GM18511 (cell line): ENCODE measurements around the gene CHCHD6.

Experiments
- ATAC-seq: cut with Tn5 transposase; IDR thresholded peaks from one replicate; pipeline ENCODE4 v1.9.1; 2021; ENCODE audit warnings: mild to moderate bottlenecking, moderate library complexity; ENCODE audit not compliant: unreplicated experiment

The CHCHD6 gene

GRCh38 chr3:126891141-126891540 is 187.1 kb downstream of the CHCHD6 start:
- no peak for ATAC-seq

DNA sequence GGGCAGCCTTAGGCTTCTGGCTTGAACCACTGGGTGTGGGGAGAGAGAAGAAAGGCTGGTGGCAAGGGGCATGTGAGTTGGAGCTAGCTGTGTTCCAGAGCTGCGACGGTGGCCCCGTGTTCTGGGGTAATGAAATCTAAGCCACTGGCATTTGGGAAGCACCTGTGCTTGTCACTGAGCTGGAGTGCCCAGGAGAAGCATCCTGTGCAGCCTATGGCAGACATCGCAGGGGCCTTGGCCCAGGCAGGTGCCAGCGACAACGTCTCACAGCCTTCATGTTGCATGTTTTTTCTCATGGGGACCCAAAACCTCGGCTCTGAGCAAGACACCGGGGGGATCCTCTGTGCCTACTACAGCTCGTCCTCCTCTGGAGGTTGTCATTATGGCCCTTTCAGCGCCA is 187.8 kb downstream of the CHCHD6 start:
- ATAC-seq, result no peak

DNA sequence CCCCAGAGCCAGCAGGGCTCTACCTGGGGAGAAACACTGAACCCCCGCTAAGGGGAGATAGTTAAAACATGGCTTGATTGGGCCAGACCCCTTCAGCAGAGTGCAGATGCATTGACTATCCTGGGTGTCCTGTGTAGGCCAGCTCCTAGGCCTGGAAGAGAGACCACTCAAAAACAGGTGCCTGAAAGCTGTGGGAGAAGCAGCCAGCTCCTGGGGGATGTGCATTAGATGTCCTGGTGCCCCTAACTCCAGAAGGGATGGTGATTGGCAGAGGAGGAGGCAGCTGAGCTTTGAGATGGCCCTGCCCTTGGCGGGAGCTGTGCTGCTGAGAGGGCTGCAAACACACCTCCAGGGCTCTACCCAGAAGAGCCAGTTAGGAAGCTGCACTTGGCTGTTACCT is 189.6 kb downstream of the CHCHD6 start:
- ATAC-seq, result no peak

DNA sequence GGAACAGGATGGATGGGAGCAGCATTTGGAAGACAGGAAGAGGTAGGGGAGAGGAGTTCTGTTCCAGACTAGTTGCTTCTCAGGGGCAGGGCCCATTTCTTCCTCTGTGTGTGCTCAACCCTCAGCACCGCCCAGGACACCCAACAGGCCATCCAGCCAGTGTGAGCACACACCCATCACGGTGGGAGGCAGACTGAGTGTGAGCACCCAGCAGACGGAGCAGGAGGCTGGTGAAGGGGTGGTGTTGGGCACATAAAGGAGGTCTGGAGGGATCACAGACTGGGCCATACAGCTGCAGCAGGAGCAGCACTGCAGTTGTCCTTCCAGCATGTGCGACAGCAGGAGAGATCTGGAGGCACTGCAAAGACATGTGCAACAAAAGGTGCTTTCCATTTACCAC is 190.4 kb downstream of the CHCHD6 start:
- no peak for ATAC-seq

GRCh38 chr3:126895178-126896066 is 191.4 kb downstream of the CHCHD6 start:
- no peak for ATAC-seq

DNA sequence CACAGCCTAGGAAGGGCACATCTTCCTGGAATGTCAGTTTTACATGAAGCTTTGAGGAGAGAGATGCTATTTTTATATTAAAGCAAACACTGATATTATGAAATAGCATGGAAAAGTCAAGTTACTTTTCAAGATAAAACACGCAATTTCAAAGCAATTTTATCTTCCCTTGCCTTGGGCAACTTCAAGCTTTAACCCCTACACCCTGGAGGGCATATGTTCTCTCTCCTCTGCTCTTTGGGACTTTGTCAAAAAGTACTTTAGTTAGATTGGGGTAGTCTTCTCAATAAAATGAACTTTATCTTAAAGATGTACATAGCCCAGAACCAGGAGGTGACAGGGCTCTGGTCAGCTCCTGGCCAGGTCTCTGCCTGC is 192.0 kb downstream of the CHCHD6 start:
- no peak for ATAC-seq

GRCh38 chr3:126896968-126897367 is 192.9 kb downstream of the CHCHD6 start:
- ATAC-seq, result no peak

- ATAC-seq, result no peak
Observed at GRCh38 chr3:126897943-126898342, 193.9 kb downstream of the CHCHD6 start.

GRCh38 chr3:126900859-126901540 is 197.0 kb downstream of the CHCHD6 start:
- no peak for ATAC-seq

- ATAC-seq, result no peak
Observed at GRCh38 chr3:126901631-126902030, 197.6 kb downstream of the CHCHD6 start.

- no peak for ATAC-seq
Observed at GRCh38 chr3:126903521-126903920, 199.5 kb downstream of the CHCHD6 start.

DNA sequence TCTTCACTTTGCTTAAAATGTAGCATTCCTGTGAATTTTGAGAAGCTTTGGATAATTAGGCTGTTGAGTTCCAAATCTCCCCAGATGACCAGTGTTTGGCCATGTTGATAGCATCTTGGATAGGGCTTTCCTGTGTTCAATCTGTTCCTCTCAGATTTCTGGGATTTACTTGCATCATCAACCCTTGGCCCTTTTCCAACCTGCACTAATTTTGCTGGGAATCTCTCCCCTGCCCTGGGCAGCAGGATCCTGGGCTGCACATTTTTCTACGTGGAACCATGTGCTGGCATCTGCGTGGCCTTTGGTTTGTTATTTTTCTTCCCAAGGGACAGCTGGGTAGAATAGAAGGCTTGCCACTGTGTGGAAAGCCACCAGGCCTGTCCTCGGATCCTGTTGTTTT is 203.5 kb downstream of the CHCHD6 start:
- no peak for ATAC-seq

DNA sequence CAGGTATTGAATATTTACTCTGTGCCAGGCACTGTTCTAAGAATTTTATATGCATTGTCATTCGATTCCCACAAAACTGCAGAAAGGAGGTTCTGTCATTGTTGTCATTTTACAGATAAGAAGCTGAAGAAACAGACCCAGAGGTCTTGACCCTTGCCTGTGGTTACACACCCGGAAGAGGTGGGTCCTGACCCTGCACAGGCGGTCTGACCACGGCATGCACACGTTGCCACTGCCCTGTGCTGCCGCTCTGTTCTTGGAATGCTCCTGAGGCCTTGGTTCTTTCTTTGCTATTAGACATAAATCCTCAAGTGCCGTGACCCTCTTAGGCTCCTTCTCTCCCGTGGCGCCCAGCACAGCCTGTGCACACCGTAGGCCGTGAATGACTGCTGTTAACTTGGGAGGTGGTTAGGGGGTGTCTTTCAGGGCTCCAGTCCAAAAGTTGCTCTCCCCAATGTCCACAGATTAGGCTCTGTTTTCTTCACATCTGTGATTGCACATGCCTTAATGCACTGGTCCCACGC is 204.8 kb downstream of the CHCHD6 start:
- ATAC-seq, result no peak

DNA sequence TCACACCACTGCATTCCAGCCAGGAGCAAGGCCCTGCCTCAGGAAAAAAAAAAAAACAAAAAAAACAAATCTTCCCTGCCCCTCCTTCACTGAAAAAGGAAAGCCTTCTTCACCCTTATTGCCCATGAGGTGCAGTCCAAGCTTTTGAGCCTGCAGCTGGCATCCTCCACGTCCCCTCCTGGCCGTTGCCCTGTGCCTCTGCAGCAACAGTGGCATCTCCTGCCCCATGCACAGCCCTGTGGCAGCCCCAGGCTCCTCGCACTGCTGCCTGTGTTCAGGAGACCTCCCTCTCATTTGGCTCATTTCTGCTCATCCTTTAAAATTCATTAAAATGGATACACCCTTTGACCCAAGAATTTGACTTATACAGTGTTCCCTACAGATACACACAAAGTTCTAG is 206.2 kb downstream of the CHCHD6 start:
- no peak for ATAC-seq

GRCh38 chr3:126911162-126912026 is 207.4 kb downstream of the CHCHD6 start:
- peak; percentile 99 for ATAC-seq

DNA sequence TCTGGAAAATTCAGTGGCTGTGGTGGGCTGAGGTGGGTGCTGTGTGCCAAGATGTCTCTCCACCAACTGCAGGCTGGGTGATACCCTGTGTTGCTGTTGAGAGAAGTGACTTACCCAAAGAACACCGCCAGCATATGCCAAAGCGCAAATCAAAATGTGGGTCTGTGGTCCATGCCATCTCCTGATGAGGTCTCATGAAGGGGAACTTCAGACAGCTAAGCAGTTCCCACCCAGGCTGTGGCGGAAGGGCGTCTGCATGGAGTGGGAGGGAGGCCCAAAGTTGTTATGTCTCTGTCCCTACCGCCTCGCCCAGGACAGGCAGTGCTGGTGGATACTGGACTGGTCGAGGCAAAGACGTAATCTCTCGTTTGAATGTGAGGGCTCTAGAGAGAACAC is 208.0 kb downstream of the CHCHD6 start:
- ATAC-seq, result no peak

DNA sequence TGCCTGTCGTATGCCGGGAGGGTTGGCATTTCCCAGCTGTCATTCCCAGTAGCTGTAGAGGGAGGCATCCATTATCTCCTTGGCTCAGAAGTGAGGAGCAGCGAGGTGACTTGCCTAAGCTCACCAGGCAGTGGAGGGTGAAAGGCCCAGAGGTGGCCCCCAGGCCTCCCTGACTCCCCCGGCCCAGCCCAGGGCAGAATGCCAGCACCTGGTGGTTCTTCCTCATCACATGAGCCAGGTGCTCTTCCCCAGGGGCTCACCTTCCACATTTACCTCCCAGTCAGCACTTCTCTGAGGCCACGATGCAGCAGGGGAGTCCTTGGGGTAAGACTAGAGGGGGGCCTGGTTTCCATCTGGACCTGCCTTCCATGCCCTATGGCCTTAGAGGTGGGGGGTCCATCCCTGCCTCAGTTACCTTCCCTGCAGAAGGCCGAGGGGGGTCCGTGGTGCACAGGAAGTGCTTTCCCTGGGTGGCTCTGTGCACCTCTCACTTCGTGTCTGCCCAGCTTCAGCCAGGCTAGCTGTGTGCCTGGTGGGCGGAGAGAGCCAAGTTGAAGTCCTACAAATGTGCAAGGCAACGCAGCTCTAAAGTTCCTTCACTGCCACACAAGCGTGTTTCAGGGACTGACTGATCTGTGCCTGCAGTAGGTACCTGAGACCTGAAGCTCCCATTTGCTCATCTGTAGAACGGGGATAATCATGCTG is 208.6 kb downstream of the CHCHD6 start:
- no peak for ATAC-seq

- no peak for ATAC-seq
Observed at GRCh38 chr3:126913524-126913923, 209.5 kb downstream of the CHCHD6 start.

DNA sequence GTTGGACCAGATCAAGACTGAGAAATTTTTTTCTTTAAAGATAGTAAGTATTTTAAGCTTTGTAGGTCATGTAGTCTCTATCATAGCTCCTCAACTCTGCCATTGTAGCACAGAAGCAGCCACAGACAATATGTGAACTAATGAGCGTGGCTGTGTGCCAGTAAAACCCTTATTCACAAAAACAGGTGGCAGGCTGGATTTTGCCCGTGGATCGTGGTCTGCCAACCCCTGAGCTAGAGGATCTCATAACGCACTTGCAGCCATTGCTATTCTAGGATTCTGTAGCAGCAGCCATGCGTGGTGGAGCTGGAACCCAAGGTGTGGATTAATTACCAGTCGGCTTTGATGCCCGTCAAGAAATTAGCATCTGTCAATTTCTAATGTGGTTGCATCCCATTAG is 210.2 kb downstream of the CHCHD6 start:
- ATAC-seq, result no peak

DNA sequence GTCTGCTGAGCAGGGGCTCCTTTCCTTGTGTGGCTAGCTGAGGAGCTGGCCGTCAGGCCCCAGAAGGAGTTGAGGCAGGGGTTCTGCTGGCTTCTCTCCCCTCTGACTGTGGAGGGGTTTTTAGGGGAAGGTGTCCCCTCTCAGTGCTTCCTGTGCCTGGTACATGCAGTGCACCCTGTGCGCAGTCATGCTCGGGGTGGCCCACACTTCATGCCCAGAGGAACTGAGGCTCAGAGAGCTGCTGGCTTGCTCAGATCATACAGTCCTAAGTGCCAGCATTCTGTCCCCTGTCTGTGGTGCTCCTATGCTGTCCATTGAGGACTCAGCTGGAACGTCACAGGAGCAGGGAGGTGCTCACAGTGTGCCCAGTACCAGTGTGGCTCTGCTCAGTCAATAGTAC is 211.0 kb downstream of the CHCHD6 start:
- ATAC-seq, result no peak

- no peak for ATAC-seq
Observed at GRCh38 chr3:126916546-126916945, 212.5 kb downstream of the CHCHD6 start.
